MCF 10A (cell line): ENCODE results near the gene CYP19A1. TPM values are rescaled to one million over a fixed set of nuclear protein-coding genes. Genes with fewer than 3 reads are reported as not detected.

Experiments
- BruUV-seq: library from RNA; stranded (reverse); fragments of 400-500 nt; replicated peaks from 2 replicates; lab custom pipeline; 2021; lab: Mats Ljungman, UMichigan
- CTCF ChIA-PET: fragments of 300-600 bp; sonication (Branson Sonifier 250); formaldehyde crosslinking; extraction: SDS; loops from one replicate; lab custom pipeline; 2021; ENCODE audit warnings: antibody characterized with exemption, inconsistent platforms; lab: Yijun Ruan, JAX
- POLR2A ChIA-PET: fragments of 300-600, 350-650 bp; sonication (Branson Sonifier 250); formaldehyde crosslinking; extraction: SDS; loops from one replicate; lab custom pipeline; 2020; ENCODE audit warnings: antibody characterized with exemption, inconsistent platforms; lab: Yijun Ruan, JAX
- DNase-seq: peaks from one replicate; pipeline ENCODE4 v3.0.0-alpha.2; 2018; ENCODE audit not compliant: unreplicated experiment
- H3K27ac Mint-ChIP-seq: one replicate; pipeline ENCODE4 v1.8.0; 2022; ENCODE audit warnings: mild to moderate bottlenecking, low read depth, mixed read lengths; ENCODE audit not compliant: unreplicated experiment
- H3K27me3 Mint-ChIP-seq: one replicate; pipeline ENCODE4 v1.8.0; 2022; ENCODE audit warnings: mixed read lengths; ENCODE audit not compliant: insufficient read depth, unreplicated experiment
- H3K36me3 Mint-ChIP-seq: one replicate; pipeline ENCODE4 v1.8.0; 2022; ENCODE audit warnings: mild to moderate bottlenecking, moderate library complexity, mixed read lengths; ENCODE audit not compliant: insufficient read depth, unreplicated experiment
- H3K4me1 Mint-ChIP-seq: one replicate; pipeline ENCODE4 v1.8.0; 2022; ENCODE audit warnings: mixed read lengths; ENCODE audit not compliant: insufficient read depth, unreplicated experiment
- H3K4me3 Mint-ChIP-seq: one replicate; pipeline ENCODE4 v1.8.0; 2022; ENCODE audit warnings: mild to moderate bottlenecking, moderate library complexity, mixed read lengths; ENCODE audit not compliant: unreplicated experiment
- H3K9me3 Mint-ChIP-seq: one replicate; pipeline ENCODE4 v1.8.0; 2022; ENCODE audit warnings: mixed read lengths; ENCODE audit not compliant: unreplicated experiment
- CTCF ChIP-seq: fragments of 200-600 bp; IDR thresholded peaks from one replicate; pipeline ENCODE4 v1.8.0; 2022; ENCODE audit warnings: antibody characterized with exemption, mild to moderate bottlenecking; ENCODE audit not compliant: unreplicated experiment
- intact Hi-C: fragments of 100-400 bp; cut with micrococcal nuclease; formaldehyde crosslinking; loops from 2 replicates; pipeline ENCODE4 v1.14.1; 2022
- total RNA-seq: library from RNA; stranded (reverse); gene quantifications from 2 replicates; pipeline ENCODE4 v1.2.3, GENCODE V29; 2022

The CYP19A1 gene
- total RNA-seq, 1 experiment from 2014 or later = not detected

GRCh38 chr15:51203797-51204196, 134.6 kb downstream of the CYP19A1 start:
- ChIA-PET CTCF (interaction anchor here (0.7 to 5.5 kb wide), 3 partner anchors 11 to 99 kb away, joined by 3 to 32 read pairs (median 25); no protein-coding TSS in a partner anchor), POLR2A (interaction anchor here (1.0 to 2.0 kb wide), 4 partner anchors 11 to 289 kb away, joined by 3 to 6 read pairs (median 6); no protein-coding TSS in a partner anchor)
- TF ChIP-seq CTCF = no peak
- Mint-ChIP-seq H3K36me3 (no peaks in the 10 kb centered on the region), H3K4me3 (no peak overlapping the region), H3K27me3 (no peaks in the 10 kb centered on the region), H3K4me1 (peaks cover 19% of the 10 kb centered on the region), H3K27ac (no peak overlapping the region), H3K9me3 (no peaks in the 10 kb centered on the region)
- intact Hi-C loops = no loop called here
- no TSS peak for BruUV-seq
- DNase-seq = peak; percentile 78

DNA sequence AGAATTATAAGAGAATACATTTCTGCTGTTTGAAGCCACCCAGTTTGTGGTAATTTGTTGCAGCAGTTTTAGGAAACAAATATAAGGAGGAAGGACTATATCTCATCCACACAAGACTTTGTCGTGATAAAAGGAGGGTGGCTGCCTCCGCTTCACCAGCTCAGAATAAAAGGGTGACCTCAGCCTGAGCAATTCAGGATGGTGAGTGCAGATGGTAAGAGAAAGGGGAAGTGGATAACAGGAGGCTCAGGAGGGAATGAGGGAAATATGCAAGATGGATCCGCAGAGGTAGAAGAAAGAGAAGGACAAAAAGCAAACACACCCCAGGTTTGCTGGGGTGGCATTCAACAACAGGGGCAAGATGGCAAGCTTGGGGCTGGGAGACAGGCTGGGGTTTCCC, 135.6 kb downstream of the CYP19A1 start:
- no peaks in the 10 kb centered on the region for H3K36me3 Mint-ChIP-seq
- no peaks in the 10 kb centered on the region for H3K27me3 Mint-ChIP-seq
- no peak overlapping the region for H3K4me3 Mint-ChIP-seq
- peaks cover 19% of the 10 kb centered on the region for H3K4me1 Mint-ChIP-seq
- no peak for TF ChIP-seq CTCF
- no peaks in the 10 kb centered on the region for H3K9me3 Mint-ChIP-seq
- BruUV-seq = no TSS peak
- ChIA-PET POLR2A (interaction anchor here (1.7 kb wide), 1 partner anchor 10 kb away, joined by 6 read pairs; no protein-coding TSS in a partner anchor), CTCF (interaction anchor here (0.5 to 5.5 kb wide), 4 partner anchors 10 to 317 kb away, joined by 3 to 32 read pairs (median 8); no protein-coding TSS in a partner anchor)
- intact Hi-C loops = no loop called here
- H3K27ac Mint-ChIP-seq = no peak overlapping the region
- no peak for DNase-seq

- no peak for TF ChIP-seq CTCF
- peaks cover 19% of the 10 kb centered on the region for H3K4me1 Mint-ChIP-seq
- ChIA-PET CTCF (interaction anchor here (1.2 to 2.0 kb wide), 2 partner anchors 38 to 174 kb away, joined by 4 to 11 read pairs; no protein-coding TSS in a partner anchor), POLR2A (no interaction called here)
- intact Hi-C loops = no loop called here
- no TSS peak for BruUV-seq
- DNase-seq = no peak
- no peaks in the 10 kb centered on the region for H3K27me3 Mint-ChIP-seq
- H3K36me3 Mint-ChIP-seq = no peaks in the 10 kb centered on the region
- no peak overlapping the region for H3K27ac Mint-ChIP-seq
- no peaks in the 10 kb centered on the region for H3K9me3 Mint-ChIP-seq
- no peak overlapping the region for H3K4me3 Mint-ChIP-seq
Measured at GRCh38 chr15:51201581-51201980, 136.8 kb downstream of the CYP19A1 start.

DNA sequence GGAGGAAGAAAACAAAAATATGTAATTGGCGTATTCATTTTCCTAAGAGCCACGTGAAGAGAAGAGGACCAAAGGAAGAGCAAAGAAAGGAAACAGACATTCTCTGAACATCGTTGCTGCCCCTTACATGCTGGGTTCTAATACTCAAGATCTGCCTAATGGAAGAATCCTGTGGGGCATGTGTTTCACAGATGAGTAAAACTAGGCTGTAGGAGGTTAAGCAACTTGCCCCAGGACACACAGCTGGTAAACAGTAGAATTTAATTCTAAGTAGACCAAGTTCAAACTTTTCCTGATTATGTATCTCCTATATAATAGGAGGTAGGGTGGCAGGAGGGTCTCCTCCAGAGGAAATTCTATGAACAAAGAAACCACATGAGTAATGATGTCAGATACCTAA, 137.6 kb downstream of the CYP19A1 start:
- no peaks in the 10 kb centered on the region for H3K27me3 Mint-ChIP-seq
- H3K4me3 Mint-ChIP-seq = no peak overlapping the region
- ChIA-PET CTCF (interaction anchor here (2.0 kb wide), 1 partner anchor 38 kb away, joined by 11 read pairs; no protein-coding TSS in a partner anchor), POLR2A (no interaction called here)
- DNase-seq = no peak
- intact Hi-C loops = no loop called here
- H3K27ac Mint-ChIP-seq = peak overlapping the region; percentile 44
- H3K4me1 Mint-ChIP-seq = peaks cover 14% of the 10 kb centered on the region
- H3K9me3 Mint-ChIP-seq = no peaks in the 10 kb centered on the region
- no peaks in the 10 kb centered on the region for H3K36me3 Mint-ChIP-seq
- no peak for TF ChIP-seq CTCF
- BruUV-seq = no TSS peak
